Activated B cell treated with CpG ODN at 0.5 μM for 24 hours (primary cell): ENCODE results near the gene LPAR1. TPM values are rescaled to one million over a fixed set of nuclear protein-coding genes. Genes with fewer than 3 reads are reported as not detected.

Source experiments
- ATAC-seq: fragments of 200-7000 bp; cut with Tn5 transposase; one replicate; pipeline ENCODE4 v1.10.0; 2021; ENCODE audit warnings: low read depth, mild to moderate bottlenecking, moderate library complexity
- CTCF ChIA-PET: fragments of 350-600 bp; sonication (Branson Sonifier 250); formaldehyde crosslinking; loops from one replicate; lab custom pipeline; 2021; ENCODE audit warnings: antibody characterized with exemption; lab: Charles Lee
- POLR2A ChIA-PET: fragments of 350-600 bp; sonication (Branson Sonifier 250); formaldehyde crosslinking; loops from one replicate; lab custom pipeline; 2021; ENCODE audit warnings: antibody characterized with exemption; lab: Charles Lee
- DNase-seq: peaks from one replicate; pipeline ENCODE4 v3.0.0; 2022
- H3K27ac Mint-ChIP-seq: one replicate; pipeline ENCODE4 v1.8.0; 2020; ENCODE audit warnings: mixed read lengths
- H3K27me3 Mint-ChIP-seq: one replicate; pipeline ENCODE4 v1.8.0; 2021; ENCODE audit warnings: mixed read lengths
- H3K36me3 Mint-ChIP-seq: one replicate; pipeline ENCODE4 v1.8.0; 2021; ENCODE audit warnings: low read depth, mixed read lengths
- H3K4me1 Mint-ChIP-seq: one replicate; pipeline ENCODE4 v1.8.0; 2021; ENCODE audit warnings: mixed read lengths
- H3K4me3 Mint-ChIP-seq: one replicate; pipeline ENCODE4 v1.8.0; 2020; ENCODE audit warnings: mild to moderate bottlenecking, mixed read lengths
- H3K9me3 Mint-ChIP-seq: one replicate; pipeline ENCODE4 v1.8.0; 2020; ENCODE audit warnings: mixed read lengths
- CTCF ChIP-seq: fragments of 200-600 bp; IDR thresholded peaks from one replicate; pipeline ENCODE4 v1.8.0; 2022; ENCODE audit warnings: antibody characterized with exemption, mild to moderate bottlenecking
- intact Hi-C: fragments of 100-400 bp; cut with micrococcal nuclease; formaldehyde crosslinking; loops from one replicate; pipeline ENCODE4 v1.15.1; 2024
- total RNA-seq: library from RNA; stranded (reverse); gene quantifications from 2 replicates; pipeline ENCODE4 v1.2.3, GENCODE V29; 2022

Gene LPAR1
- total RNA-seq, 1 donor from 2014 or later, result not detected

- no peak for ATAC-seq
- no peak overlapping the region for H3K4me3 Mint-ChIP-seq
Observed at GRCh38 chr9:111013707-111014106, 24.6 kb downstream of the LPAR1 start.

GRCh38 chr9:111013250-111013649 is 25.0 kb downstream of the LPAR1 start:
- POLR2A ChIA-PET, result no interaction called here
- DNase-seq (no peak), ATAC-seq (no peak)
- intact Hi-C loops, result no loop called here
- H3K27me3 Mint-ChIP-seq, result no peaks in the 10 kb centered on the region
- TF ChIP-seq CTCF, result no peak
- no peak overlapping the region for H3K4me3 Mint-ChIP-seq
- H3K27ac Mint-ChIP-seq, result no peak overlapping the region
- CTCF ChIA-PET, result no interaction called here
- peaks cover 5% of the 10 kb centered on the region for H3K4me1 Mint-ChIP-seq
- H3K36me3 Mint-ChIP-seq, result no peaks in the 10 kb centered on the region
- no peaks in the 10 kb centered on the region for H3K9me3 Mint-ChIP-seq

More at GRCh38 chr9:111013707-111014106, 24.6 kb downstream of the LPAR1 start:
- no peak for TF ChIP-seq CTCF
- no peaks in the 10 kb centered on the region for H3K36me3 Mint-ChIP-seq
- H3K27me3 Mint-ChIP-seq, result no peaks in the 10 kb centered on the region
- CTCF ChIA-PET, result no interaction called here
- H3K4me1 Mint-ChIP-seq, result peaks cover 5% of the 10 kb centered on the region
- no peak for DNase-seq
- intact Hi-C loops, result no loop called here
- no peaks in the 10 kb centered on the region for H3K9me3 Mint-ChIP-seq
- POLR2A ChIA-PET, result no interaction called here
- no peak overlapping the region for H3K27ac Mint-ChIP-seq

GRCh38 chr9:111008158-111009075 is 29.9 kb downstream of the LPAR1 start:
- ATAC-seq, result no peak
- H3K36me3 Mint-ChIP-seq, result no peaks in the 10 kb centered on the region
- no peak for DNase-seq
- CTCF ChIA-PET, result no interaction called here
- H3K4me3 Mint-ChIP-seq, result no peak overlapping the region
- intact Hi-C loops, result no loop called here
- H3K4me1 Mint-ChIP-seq, result no peaks in the 10 kb centered on the region
- POLR2A ChIA-PET, result no interaction called here
- no peaks in the 10 kb centered on the region for H3K27me3 Mint-ChIP-seq
- no peaks in the 10 kb centered on the region for H3K9me3 Mint-ChIP-seq
- no peak overlapping the region for H3K27ac Mint-ChIP-seq
- TF ChIP-seq CTCF, result no peak

GRCh38 chr9:111005746-111006470 is 32.4 kb downstream of the LPAR1 start:
- Mint-ChIP-seq H3K4me1 (no peaks in the 10 kb centered on the region), H3K27ac (no peak overlapping the region), H3K4me3 (no peak overlapping the region), H3K36me3 (no peaks in the 10 kb centered on the region), H3K27me3 (no peaks in the 10 kb centered on the region), H3K9me3 (no peaks in the 10 kb centered on the region)
- intact Hi-C loops, result no loop called here
- POLR2A ChIA-PET, result no interaction called here
- CTCF ChIA-PET, result no interaction called here
- no peak for ATAC-seq
- DNase-seq, result no peak
- TF ChIP-seq CTCF, result no peak

- no peak overlapping the region for H3K4me3 Mint-ChIP-seq
- TF ChIP-seq CTCF, result no peak
- H3K27ac Mint-ChIP-seq, result no peak overlapping the region
- intact Hi-C loops, result no loop called here
- DNase-seq, result no peak
- no peaks in the 10 kb centered on the region for H3K9me3 Mint-ChIP-seq
- POLR2A ChIA-PET, result no interaction called here
- no peaks in the 10 kb centered on the region for H3K27me3 Mint-ChIP-seq
- no peaks in the 10 kb centered on the region for H3K4me1 Mint-ChIP-seq
- no peaks in the 10 kb centered on the region for H3K36me3 Mint-ChIP-seq
- ATAC-seq, result no peak
- CTCF ChIA-PET, result no interaction called here
Observed at GRCh38 chr9:111004936-111005335, 33.3 kb downstream of the LPAR1 start.
